GM21528 (cell line): ENCODE measurements around the gene ALG9.
"Not testable (repeated sequence)": the region's sequence is repeated elsewhere in the genome, so short reads cannot be mapped to it uniquely, and the experiment has no call there.

Source experiments
- ATAC-seq: cut with Tn5 transposase; IDR thresholded peaks from one replicate; pipeline ENCODE4 v1.9.1; 2021; ENCODE audit warnings: mild to moderate bottlenecking, moderate library complexity; ENCODE audit not compliant: unreplicated experiment, low FRiP score

The ALG9 gene

DNA sequence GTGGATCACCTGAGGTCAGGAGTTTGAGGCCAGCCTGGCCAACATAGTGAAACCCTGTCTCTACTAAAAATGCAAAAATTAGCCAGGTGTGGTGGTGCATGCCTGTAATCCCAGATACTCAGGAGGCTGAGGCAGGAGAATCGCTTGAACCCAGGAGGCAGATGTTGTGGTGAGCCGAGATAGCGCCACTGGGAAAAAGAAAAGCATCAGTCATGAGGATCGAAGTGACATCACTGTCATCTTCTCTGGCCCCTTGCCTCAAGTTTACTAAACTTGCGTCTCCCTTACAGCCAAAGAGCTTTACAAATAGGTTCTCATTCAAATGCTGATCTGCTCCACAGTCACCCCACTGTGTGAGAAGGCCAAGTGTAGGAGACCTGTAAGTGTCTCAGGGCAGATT is 100.2 kb downstream of the ALG9 start:
- ATAC-seq, result not testable (repeated sequence)

DNA sequence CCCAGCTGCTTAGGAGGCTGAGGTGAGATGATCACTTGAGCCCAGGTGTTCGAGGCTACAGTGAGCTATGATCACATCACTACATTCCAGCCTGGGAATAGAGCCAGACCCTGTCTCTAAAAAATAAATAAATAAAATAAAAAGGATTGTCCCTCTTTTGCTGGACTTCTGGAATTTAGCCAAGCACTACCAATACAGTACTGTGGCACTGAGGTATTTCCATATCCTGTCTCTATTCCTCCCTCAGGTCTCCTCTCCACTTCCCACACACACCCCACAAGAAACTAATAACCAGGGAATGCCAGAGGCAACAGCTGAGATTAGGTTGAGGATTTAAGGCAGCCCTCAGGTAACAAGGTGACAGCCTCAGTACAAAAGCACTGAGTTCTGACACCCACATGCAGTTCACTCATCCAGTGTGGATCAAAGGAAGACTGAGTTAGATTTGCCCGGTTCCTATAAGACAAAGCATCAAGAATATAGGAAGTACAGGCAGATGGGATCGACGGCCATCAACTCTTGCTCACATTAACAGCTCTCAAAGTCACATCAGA is 100.7 kb downstream of the ALG9 start:
- no peak for ATAC-seq

- ATAC-seq, result peak; percentile 12
Measured at GRCh38 chr11:111766834-111767142, 104.6 kb downstream of the ALG9 start.

DNA sequence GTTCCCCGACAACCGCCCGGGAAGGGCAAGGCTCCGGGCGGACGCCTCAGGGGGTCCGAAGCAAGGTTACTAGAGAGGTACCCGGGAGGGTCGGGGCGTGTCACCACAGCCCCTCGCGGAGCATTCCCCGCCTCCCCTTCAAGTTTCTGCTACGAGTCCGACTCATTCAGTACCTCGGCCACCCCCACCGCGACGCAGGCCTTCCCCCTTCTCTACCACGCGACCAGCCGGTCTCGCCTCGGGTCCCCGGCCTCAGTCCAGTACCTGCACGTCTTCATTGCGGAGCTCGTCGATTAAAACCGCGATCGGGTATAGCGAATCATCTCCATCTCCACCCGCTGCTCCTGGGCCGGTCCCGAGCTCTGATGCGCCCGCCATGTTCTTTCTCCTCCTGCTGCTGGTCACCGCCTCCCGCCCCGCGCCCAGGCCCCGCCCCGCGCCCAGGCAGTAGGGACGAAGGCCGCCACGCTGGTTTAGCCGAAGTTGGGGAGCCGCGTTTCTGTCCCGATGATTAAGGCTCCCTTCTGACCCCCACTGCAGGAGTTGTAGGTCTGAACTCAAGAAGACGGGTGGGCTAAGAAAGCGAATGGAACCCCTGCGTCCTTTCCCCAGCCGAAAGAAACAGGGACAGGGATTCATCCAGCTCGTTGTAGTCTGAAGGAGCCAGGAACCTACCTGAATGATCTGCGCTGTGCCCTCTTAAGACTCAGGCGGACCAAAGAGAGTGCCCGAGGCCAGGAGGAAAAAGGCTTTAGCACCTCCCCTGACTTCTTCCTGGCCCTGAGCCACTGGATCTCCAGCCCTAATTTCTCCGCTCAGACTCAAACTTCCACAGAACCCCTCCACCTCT is 105.2 kb downstream of the ALG9 start, which contains the start of gene PPP2R1B:
Gene PPP2R1B, minus strand, starts transcription at position 406 of the 850 bp plus-strand sequence. Its CDS starts 28 bp downstream, at position 378.
- ATAC-seq, result peak; percentile 93

- peak; percentile 40 for ATAC-seq
Measured at GRCh38 chr11:111765320-111765983, 105.9 kb downstream of the ALG9 start.

GRCh38 chr11:111764621-111765020 is 106.8 kb downstream of the ALG9 start:
- no peak for ATAC-seq

GRCh38 chr11:111762981-111763643 is 108.3 kb downstream of the ALG9 start:
- no peak for ATAC-seq

DNA sequence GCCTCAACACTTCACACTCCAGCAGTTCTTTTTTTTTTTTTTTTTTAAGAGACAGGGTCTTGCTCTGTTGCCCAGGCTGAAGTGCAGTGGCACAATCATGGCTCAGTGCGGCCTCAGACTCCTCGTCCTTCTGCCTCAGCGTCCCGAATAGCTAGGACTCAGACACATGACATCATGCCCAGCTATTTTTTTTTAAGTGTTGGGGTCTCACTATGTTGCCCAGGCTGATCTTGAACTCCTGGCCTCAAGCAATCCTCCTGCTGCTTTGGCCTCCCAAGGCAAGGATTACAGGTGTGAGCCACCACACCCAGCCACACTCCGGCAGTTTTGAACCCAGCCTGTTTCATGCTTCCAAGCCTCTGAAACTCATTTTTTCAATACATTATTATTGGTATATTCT is 108.9 kb downstream of the ALG9 start:
- no peak for ATAC-seq

DNA sequence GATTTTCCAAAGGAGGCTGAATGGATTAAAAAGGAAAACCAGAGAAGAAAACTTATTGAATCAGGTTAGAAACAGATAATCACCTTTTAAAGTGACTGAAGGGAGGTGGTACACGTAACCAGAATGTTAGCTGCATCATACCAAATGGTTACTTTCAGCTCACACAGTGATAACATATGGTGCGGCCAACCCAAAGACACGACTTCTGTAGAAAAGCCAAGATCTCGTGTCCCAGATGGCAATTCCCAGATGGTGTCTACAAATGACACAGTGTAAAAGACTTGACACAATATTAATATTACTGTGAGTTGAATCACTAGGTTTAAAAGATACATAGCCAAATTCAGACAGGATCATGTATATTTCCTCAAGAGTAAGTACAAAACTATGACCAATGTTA is 110.3 kb downstream of the ALG9 start:
- no peak for ATAC-seq

DNA sequence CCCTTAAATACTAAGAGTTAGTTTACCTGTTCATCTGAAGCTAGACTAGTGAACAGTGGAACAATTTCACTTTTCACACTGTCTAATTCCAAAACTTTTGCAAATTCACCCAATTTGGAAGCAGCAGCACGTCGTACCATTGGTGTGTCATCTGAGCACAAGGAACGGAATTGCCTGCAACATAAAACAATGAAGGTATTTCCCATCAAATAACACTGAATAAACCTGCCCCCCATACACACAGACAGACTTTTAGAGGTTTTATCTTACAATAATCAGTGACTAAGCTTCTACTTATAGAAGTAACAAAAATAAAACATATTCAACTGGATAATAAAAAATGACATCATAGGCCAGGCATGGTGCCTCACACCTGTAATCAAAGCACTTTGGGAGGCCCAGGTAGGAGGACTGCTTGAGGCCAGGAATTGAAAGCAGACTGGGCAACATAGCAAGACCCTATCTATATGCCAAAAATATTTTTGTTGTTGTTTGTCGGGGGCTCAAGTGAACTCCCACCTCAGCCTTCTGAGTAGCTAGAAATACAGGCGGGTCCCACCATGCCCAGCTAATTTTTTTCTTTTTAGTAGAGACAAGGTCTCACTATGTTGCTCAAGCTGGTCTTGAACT is 111.5 kb downstream of the ALG9 start:
- no peak for ATAC-seq

GRCh38 chr11:111759376-111759775 is 112.0 kb downstream of the ALG9 start:
- no peak for ATAC-seq

DNA sequence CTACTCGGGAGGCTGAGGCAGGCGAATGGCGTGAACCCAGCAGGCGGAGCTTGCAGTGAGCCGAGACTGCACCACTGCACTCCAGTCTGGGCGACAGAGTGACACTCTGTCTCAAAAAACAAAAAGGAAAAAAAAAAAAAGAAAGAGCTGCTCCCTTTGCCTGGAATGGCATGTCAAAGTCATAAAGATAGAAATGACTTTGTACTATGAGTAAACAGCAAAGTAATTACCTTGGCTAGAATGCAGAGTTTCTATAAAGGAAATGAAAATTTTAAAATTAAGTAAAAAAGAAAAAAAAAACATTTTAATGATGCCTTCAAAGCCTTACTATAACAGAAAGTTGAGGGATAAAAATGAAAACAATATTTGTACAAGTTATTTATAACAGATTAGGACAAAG is 115.3 kb downstream of the ALG9 start:
- ATAC-seq, result no peak

DNA sequence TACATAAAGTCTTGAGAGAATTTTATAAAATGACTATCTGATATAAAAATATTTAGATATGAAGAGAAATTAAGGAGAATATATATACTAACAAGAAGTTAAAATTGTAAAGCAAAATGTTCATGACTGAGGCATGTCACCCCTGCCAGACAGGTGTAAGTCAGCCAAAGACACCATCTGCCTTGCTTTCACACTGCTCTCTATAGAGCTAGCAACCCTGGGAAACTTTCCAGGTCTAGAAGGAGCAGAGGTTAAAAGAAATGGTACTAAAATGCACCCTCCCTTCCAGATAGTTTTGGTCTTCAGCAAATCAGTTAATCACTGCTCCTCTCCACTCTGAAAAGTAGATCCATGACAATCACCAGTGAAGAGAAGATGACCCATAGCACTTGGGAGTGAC is 121.7 kb downstream of the ALG9 start:
- no peak for ATAC-seq

DNA sequence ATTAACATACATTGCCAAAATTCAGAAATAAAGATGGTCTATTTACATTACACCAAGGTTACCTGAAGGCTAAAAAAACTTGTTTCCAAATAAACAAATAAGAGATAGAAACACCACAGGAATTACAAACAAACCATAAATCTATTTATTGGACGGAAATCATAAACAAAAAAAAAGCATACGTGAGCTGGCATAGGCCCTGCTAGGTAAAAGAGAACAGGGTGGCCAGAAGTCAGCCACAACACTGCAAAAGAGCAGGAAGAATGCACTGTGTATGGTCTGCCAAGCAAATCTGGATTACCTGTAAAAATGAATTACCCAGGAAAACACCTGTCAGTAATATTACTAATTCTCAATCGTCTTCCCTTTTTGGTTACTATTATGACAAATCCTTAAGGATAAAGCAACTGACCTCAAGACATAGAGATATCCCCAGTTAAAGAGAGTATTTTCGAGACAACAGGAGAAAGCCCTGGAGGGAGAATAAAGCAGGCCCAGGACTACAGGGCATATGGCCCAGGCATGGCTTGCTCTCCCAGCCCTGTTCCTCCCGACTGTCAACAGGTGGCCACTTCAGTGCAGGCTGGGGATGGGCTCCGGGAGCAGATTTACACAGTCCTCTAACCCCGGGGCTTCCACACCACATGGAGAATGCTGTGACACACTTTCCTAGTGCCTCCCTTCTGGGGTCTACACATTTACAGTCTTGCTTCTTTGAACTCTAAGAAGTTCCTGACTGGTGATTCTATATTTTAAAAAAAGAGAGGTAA is 123.2 kb downstream of the ALG9 start:
- no peak for ATAC-seq

- no peak for ATAC-seq
Measured at GRCh38 chr11:111745719-111746504, 125.5 kb downstream of the ALG9 start.

- ATAC-seq, result no peak
Measured at GRCh38 chr11:111743700-111744099, 127.7 kb downstream of the ALG9 start.

DNA sequence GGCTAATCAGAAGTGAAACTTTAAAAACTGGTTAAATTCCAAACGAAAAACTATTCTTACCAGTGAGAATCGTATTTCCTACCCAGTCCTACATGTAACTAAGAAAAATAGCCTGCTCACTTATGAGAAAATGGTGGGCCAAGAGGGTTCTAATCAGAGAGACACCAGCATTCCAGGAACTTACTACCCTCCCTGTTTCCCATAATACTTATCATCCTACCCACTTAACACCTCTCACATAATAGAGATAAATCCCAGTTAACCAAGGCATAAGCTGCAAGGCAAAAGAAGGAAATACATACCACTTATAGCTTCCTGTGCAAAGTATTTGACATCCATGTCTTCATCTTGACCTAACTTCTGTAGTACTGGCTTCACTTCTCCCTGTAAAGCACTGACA is 129.6 kb downstream of the ALG9 start:
- ATAC-seq, result no peak

GRCh38 chr11:111739299-111739698 is 132.1 kb downstream of the ALG9 start:
- no peak for ATAC-seq
